Right lobe of liver (tissue), 4 donors: Measurements from ENCODE around the gene MAF.

Experiments
- POLR2A ChIP-seq: fragments of 450-650 bp; IDR thresholded peaks from one replicate; pipeline ENCODE4 v1.6.1; 2017; ENCODE audit warnings: antibody characterized with exemption, mild to moderate bottlenecking
- TF ChIP-seq, protein P1 (sequence below), 4 donors: fragments of 200-600 bp in 3 of 4; fragments of 450-650 bp in 1 of 4; IDR thresholded peaks; one replicate each; pipeline versions ENCODE4 v1.5.1 to v1.8.0; 2016 to 2022; ENCODE audit warnings: antibody characterized with exemption in 4 of 4, mild to moderate bottlenecking in 2 of 4
- donor health status: DM: no; HTN: no; CAD: no.
- donor health status: DM: no; HTN: no; CAD: no.
- donor health status: DM: no; HTN: yes; CAD: no.

DNA sequence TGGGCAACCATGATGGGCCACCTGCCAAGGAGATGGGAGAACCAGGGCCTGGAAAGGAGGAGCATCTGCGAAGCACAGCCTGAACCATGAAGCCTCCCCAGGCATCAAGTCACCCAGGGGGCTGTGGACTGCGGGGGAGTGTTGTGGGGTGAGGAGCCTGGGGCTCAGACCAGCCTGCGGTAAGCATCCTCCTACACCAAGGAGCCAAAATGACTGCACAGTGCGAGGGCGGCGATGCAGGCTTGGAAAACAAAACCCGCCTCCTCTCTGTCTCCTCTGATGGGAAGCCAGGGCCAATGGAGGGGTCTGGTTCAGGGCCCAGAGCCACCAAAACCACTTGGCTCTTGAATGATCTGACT lies 18.1 kb upstream of the MAF start:
- TF ChIP-seq, protein P1, sequence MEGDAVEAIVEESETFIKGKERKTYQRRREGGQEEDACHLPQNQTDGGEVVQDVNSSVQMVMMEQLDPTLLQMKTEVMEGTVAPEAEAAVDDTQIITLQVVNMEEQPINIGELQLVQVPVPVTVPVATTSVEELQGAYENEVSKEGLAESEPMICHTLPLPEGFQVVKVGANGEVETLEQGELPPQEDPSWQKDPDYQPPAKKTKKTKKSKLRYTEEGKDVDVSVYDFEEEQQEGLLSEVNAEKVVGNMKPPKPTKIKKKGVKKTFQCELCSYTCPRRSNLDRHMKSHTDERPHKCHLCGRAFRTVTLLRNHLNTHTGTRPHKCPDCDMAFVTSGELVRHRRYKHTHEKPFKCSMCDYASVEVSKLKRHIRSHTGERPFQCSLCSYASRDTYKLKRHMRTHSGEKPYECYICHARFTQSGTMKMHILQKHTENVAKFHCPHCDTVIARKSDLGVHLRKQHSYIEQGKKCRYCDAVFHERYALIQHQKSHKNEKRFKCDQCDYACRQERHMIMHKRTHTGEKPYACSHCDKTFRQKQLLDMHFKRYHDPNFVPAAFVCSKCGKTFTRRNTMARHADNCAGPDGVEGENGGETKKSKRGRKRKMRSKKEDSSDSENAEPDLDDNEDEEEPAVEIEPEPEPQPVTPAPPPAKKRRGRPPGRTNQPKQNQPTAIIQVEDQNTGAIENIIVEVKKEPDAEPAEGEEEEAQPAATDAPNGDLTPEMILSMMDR (IDR thresholded peaks at IDR 0.05): no peak
- TF ChIP-seq POLR2A: no peak
